HepG2 (cell line): ENCODE measurements around the gene SF3B6. TPM values are rescaled to one million over a fixed set of nuclear protein-coding genes. Genes with fewer than 3 reads are reported as not detected.

Source experiments
- AHR ChIP-seq: IDR thresholded peaks from 2 replicates; pipeline ENCODE4 v1.6.1; 2018; ENCODE audit warnings: missing genetic modification reagents, missing compliant biosample characterization
- ATM ChIP-seq: fragments of 450-650 bp; IDR thresholded peaks from 2 replicates; pipeline ENCODE4 v1.7.1; 2017; ENCODE audit warnings: mild to moderate bottlenecking, borderline replicate concordance
- BCL6 ChIP-seq: IDR thresholded peaks from 2 replicates; pipeline ENCODE4 v1.6.1; 2016; ENCODE audit warnings: missing genetic modification reagents, missing compliant biosample characterization
- HMGA1 ChIP-seq: sonication (generic); formaldehyde crosslinking; conservative IDR thresholded peaks from 2 replicates; pipeline ENCODE4 v1.4.0; 2020; ENCODE audit warnings: missing genetic modification reagents
- HNRNPH1 ChIP-seq: fragments of 200-400 bp; formaldehyde crosslinking; optimal IDR thresholded peaks from 2 replicates; pipeline ENCODE3; 2017; ENCODE audit warnings: mild to moderate bottlenecking, low read depth, low read length
- KAT2B ChIP-seq: fragments of 150-350 bp; IDR thresholded peaks from 2 replicates; pipeline ENCODE4 v1.6.1; 2014; ENCODE audit warnings: low read depth, low read length, borderline replicate concordance
- MTA3 ChIP-seq: sonication (generic); formaldehyde crosslinking; IDR thresholded peaks from 2 replicates; pipeline ENCODE4 v1.4.0; 2020; ENCODE audit warnings: missing genetic modification reagents
- SMYD3 ChIP-seq: sonication (generic); formaldehyde crosslinking; IDR thresholded peaks from 2 replicates; pipeline ENCODE4 v1.8.1; 2023; ENCODE audit warnings: mild to moderate bottlenecking, missing genetic modification reagents
- SP2 ChIP-seq: sonication (generic); formaldehyde crosslinking; IDR thresholded peaks from 2 replicates; pipeline ENCODE4 v1.5.1; 2020; ENCODE audit warnings: mild to moderate bottlenecking, missing genetic modification reagents
- XBP1 ChIP-seq: sonication (generic); formaldehyde crosslinking; IDR thresholded peaks from 2 replicates; pipeline ENCODE4 v1.5.0; 2020; ENCODE audit warnings: missing genetic modification reagents
- YEATS4 ChIP-seq: sonication (generic); formaldehyde crosslinking; IDR thresholded peaks from 2 replicates; pipeline ENCODE4 v1.4.0; 2020; ENCODE audit warnings: missing genetic modification reagents, borderline replicate concordance
- ZNF205 ChIP-seq: IDR thresholded peaks from 2 replicates; pipeline ENCODE4 v1.6.1; 2018; ENCODE audit warnings: missing biosample characterization, missing genetic modification reagents
- ZNF253 ChIP-seq: sonication (generic); formaldehyde crosslinking; IDR thresholded peaks from 2 replicates; pipeline ENCODE4 v1.8.0; 2022; ENCODE audit warnings: mild to moderate bottlenecking, missing genetic modification reagents, borderline replicate concordance
- ZNF501 ChIP-seq: sonication (generic); formaldehyde crosslinking; IDR thresholded peaks from 2 replicates; pipeline ENCODE4 v1.5.1; 2020; ENCODE audit warnings: mild to moderate bottlenecking, moderate library complexity, missing genetic modification reagents
- polyA plus RNA-seq, 8 experiments: library from polyadenylated mRNA; depleted of rRNA in 3 of 8; stranded (reverse) in 7 of 8; unstranded in 1 of 8; fragments of >200 nt; fragmentation: Illumina TruSeq in 4 of 8; extraction: Trizol in 4 of 8; gene quantifications; 2 replicates each; pipeline versions ENCODE4 v1.2.1 to v1.2.3, GENCODE V29; 2011 to 2016; ENCODE audit warnings: low read depth in 4 of 8, missing spikeins in 1 of 8, mixed read lengths in 1 of 8; ENCODE audit not compliant: insufficient read depth in 1 of 8
- total RNA-seq, 5 experiments: library from RNA; depleted of rRNA; stranded (reverse); fragments of >200 nt; fragmentation: Illumina TruSeq; extraction: Trizol; gene quantifications; 2 replicates each; pipeline ENCODE4 v1.2.3, GENCODE V29; 2016; ENCODE audit warnings: low read depth in 1 of 5
- TF ChIP-seq, protein P1 (sequence below): sonication (generic); formaldehyde crosslinking; conservative IDR thresholded peaks from 2 replicates; pipeline ENCODE4 v1.8.0; 2022; ENCODE audit warnings: mild to moderate bottlenecking, moderate library complexity, missing genetic modification reagents
- TF ChIP-seq, protein P2 (sequence below): sonication (generic); formaldehyde crosslinking; IDR thresholded peaks from 2 replicates; pipeline ENCODE4 v1.5.0; 2020; ENCODE audit warnings: missing genetic modification reagents
- TF ChIP-seq, protein P3 (sequence below): IDR thresholded peaks from 2 replicates; pipeline ENCODE4 v1.6.1; 2018; ENCODE audit warnings: missing genetic modification reagents, mild to moderate bottlenecking, missing compliant biosample characterization
- TF ChIP-seq, protein P4 (sequence below): sonication (generic); formaldehyde crosslinking; IDR thresholded peaks from 2 replicates; pipeline ENCODE4 v1.4.0; 2020; ENCODE audit warnings: mild to moderate bottlenecking, missing genetic modification reagents
- TF ChIP-seq, protein P5 (sequence below): IDR thresholded peaks from 2 replicates; pipeline ENCODE4 v1.6.1; 2016; ENCODE audit warnings: low read depth, borderline replicate concordance
- TF ChIP-seq, protein P6 (sequence below): IDR thresholded peaks from 2 replicates; pipeline ENCODE4 v1.6.1; 2016; ENCODE audit warnings: mild to moderate bottlenecking

SF3B6 gene
- total and polyA plus RNA-seq, 2 of the 13 experiments (the other 11 are each of a cell fraction or from before 2014, with no cell fraction given) = 177 to 182 TPM

DNA sequence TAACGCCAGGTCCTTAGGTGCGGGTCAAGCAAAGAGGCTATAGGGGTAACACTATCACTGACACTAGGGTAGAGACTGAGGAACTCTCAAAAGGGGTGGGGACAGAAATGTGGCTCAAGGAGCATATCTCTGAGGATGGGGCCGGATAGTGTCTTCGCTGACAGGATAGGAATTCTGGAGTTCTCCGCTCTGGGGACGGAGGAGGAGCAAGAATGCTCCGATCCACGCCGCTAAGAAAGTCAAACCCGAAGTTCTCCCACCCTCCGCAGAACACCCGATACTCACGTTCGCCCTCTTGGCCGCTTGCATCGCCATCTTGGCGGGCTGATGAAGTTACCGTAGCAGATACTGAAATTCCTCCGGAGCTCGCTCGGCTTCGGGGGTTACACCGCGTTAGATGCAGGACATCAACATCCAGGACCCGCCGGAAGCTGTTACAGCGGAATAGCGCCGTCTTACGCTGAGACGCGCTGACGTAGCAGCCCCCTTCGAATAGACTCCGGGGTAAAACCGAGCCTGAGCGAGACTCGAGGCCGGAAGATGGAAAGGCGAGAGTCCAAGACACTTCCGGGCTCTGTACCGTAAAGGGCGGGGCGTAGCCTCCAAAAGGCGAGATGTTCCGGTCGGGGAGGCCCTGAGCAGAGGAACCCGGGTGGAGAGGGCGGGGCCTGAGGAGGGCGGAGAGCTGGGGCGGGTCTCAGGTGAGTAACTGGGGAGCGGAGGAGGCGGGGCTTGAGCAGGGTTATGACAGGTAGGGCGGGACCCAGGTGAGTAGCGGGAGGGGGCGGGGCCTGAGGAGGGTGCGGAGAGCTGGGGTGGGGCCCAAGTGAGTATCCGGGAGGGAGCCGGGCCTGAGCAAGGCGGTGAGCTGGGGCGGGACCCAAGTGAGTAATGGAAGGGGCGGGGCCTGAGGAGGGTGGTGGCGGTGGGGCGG lies at the start of gene SF3B6 (continued):
- TF ChIP-seq, protein P1, sequence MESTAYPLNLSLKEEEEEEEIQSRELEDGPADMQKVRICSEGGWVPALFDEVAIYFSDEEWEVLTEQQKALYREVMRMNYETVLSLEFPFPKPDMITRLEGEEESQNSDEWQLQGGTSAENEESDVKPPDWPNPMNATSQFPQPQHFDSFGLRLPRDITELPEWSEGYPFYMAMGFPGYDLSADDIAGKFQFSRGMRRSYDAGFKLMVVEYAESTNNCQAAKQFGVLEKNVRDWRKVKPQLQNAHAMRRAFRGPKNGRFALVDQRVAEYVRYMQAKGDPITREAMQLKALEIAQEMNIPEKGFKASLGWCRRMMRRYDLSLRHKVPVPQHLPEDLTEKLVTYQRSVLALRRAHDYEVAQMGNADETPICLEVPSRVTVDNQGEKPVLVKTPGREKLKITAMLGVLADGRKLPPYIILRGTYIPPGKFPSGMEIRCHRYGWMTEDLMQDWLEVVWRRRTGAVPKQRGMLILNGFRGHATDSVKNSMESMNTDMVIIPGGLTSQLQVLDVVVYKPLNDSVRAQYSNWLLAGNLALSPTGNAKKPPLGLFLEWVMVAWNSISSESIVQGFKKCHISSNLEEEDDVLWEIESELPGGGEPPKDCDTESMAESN (CRISPR knock-in tag) = peak; percentile 99
- TF ChIP-seq, protein P2, sequence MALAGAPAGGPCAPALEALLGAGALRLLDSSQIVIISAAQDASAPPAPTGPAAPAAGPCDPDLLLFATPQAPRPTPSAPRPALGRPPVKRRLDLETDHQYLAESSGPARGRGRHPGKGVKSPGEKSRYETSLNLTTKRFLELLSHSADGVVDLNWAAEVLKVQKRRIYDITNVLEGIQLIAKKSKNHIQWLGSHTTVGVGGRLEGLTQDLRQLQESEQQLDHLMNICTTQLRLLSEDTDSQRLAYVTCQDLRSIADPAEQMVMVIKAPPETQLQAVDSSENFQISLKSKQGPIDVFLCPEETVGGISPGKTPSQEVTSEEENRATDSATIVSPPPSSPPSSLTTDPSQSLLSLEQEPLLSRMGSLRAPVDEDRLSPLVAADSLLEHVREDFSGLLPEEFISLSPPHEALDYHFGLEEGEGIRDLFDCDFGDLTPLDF (CRISPR knock-in tag) = peak; percentile 44; the same call in 1 of the 2 replicates
- no peak for TF ChIP-seq HMGA1 (CRISPR knock-in tag)
- TF ChIP-seq AHR (CRISPR knock-in tag) = peak; percentile 95
- TF ChIP-seq, protein P3, sequence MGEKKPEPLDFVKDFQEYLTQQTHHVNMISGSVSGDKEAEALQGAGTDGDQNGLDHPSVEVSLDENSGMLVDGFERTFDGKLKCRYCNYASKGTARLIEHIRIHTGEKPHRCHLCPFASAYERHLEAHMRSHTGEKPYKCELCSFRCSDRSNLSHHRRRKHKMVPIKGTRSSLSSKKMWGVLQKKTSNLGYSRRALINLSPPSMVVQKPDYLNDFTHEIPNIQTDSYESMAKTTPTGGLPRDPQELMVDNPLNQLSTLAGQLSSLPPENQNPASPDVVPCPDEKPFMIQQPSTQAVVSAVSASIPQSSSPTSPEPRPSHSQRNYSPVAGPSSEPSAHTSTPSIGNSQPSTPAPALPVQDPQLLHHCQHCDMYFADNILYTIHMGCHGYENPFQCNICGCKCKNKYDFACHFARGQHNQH (CRISPR knock-in tag) = peak; percentile 98
- TF ChIP-seq YEATS4 (CRISPR knock-in tag) = peak; percentile 96
- TF ChIP-seq KAT2B = no peak; the same call in 1 of the 2 replicates
- peak; percentile 48; the same call in 1 of the 2 replicates for TF ChIP-seq XBP1
- TF ChIP-seq ZNF253 (CRISPR knock-in tag) = peak; percentile 92; the same call in 1 of the 2 replicates
- peak; percentile 85; the same call in 1 of the 2 replicates for TF ChIP-seq SMYD3 (CRISPR knock-in tag)
- peak; percentile 99 for TF ChIP-seq ZNF501
- no peak for TF ChIP-seq MTA3 (CRISPR knock-in tag)
- TF ChIP-seq BCL6 = peak; percentile 81; the same call in 1 of the 2 replicates
- TF ChIP-seq ATM = no peak
- TF ChIP-seq SP2 = peak; percentile 77
- TF ChIP-seq, protein P4, sequence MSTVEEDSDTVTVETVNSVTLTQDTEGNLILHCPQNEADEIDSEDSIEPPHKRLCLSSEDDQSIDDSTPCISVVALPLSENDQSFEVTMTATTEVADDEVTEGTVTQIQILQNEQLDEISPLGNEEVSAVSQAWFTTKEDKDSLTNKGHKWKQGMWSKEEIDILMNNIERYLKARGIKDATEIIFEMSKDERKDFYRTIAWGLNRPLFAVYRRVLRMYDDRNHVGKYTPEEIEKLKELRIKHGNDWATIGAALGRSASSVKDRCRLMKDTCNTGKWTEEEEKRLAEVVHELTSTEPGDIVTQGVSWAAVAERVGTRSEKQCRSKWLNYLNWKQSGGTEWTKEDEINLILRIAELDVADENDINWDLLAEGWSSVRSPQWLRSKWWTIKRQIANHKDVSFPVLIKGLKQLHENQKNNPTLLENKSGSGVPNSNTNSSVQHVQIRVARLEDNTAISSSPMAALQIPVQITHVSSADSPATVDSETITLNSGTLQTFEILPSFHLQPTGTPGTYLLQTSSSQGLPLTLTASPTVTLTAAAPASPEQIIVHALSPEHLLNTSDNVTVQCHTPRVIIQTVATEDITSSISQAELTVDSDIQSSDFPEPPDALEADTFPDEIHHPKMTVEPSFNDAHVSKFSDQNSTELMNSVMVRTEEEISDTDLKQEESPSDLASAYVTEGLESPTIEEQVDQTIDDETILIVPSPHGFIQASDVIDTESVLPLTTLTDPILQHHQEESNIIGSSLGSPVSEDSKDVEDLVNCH (CRISPR knock-in tag) = no peak
- TF ChIP-seq, protein P5, sequence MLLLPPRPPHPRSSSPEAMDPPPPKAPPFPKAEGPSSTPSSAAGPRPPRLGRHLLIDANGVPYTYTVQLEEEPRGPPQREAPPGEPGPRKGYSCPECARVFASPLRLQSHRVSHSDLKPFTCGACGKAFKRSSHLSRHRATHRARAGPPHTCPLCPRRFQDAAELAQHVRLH = peak; percentile 97
- TF ChIP-seq HNRNPH1 = no peak
- TF ChIP-seq, protein P6, sequence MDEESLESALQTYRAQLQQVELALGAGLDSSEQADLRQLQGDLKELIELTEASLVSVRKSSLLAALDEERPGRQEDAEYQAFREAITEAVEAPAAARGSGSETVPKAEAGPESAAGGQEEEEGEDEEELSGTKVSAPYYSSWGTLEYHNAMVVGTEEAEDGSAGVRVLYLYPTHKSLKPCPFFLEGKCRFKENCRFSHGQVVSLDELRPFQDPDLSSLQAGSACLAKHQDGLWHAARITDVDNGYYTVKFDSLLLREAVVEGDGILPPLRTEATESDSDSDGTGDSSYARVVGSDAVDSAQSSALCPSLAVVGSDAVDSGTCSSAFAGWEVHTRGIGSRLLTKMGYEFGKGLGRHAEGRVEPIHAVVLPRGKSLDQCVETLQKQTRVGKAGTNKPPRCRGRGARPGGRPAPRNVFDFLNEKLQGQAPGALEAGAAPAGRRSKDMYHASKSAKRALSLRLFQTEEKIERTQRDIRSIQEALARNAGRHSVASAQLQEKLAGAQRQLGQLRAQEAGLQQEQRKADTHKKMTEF (CRISPR knock-in tag) = peak; percentile 98
- peak; percentile 97; the same call in 1 of the 2 replicates for TF ChIP-seq ZNF205 (CRISPR knock-in tag)
